G401.6 (cell line): ENCODE measurements around the gene AP1S2.

Experiments
- FAIRE-seq: peaks from 2 replicates; lab custom pipeline; 2012; peaks lifted over from hg19 to GRCh38; lab: Jason Lieb, UNC

AP1S2 gene

GRCh38 chrX:15854080-15854655 is 445 bp downstream of the AP1S2 start:
- no peak for FAIRE-seq

GRCh38 chrX:15853586-15854079 is 980 bp downstream of the AP1S2 start:
- no peak for FAIRE-seq

GRCh38 chrX:15849555-15849954 is 5.1 kb downstream of the AP1S2 start:
- FAIRE-seq = no peak

GRCh38 chrX:15848576-15848975 is 6.0 kb downstream of the AP1S2 start:
- FAIRE-seq = no peak

GRCh38 chrX:15843960-15844359 is 10.7 kb downstream of the AP1S2 start:
- no peak for FAIRE-seq

GRCh38 chrX:15841853-15842516 is 12.6 kb downstream of the AP1S2 start:
- no peak for FAIRE-seq

- FAIRE-seq = no peak
Observed at GRCh38 chrX:15838017-15838416, 16.6 kb downstream of the AP1S2 start.

GRCh38 chrX:15834827-15835595 is 19.6 kb downstream of the AP1S2 start:
- no peak for FAIRE-seq

GRCh38 chrX:15834053-15834452 is 20.6 kb downstream of the AP1S2 start:
- FAIRE-seq = no peak

GRCh38 chrX:15831347-15831746 is 23.3 kb downstream of the AP1S2 start:
- FAIRE-seq = peak; percentile 36

- FAIRE-seq = no peak
Observed at GRCh38 chrX:15829217-15829616, 25.4 kb downstream of the AP1S2 start.

- no peak for FAIRE-seq
Observed at GRCh38 chrX:15825936-15826335, 28.7 kb downstream of the AP1S2 start.

GRCh38 chrX:15822922-15823321 is 31.7 kb downstream of the AP1S2 start:
- no peak for FAIRE-seq

GRCh38 chrX:15820106-15821073 is 34.2 kb downstream of the AP1S2 start:
- no peak for FAIRE-seq

- no peak for FAIRE-seq
Observed at GRCh38 chrX:15816886-15817285, 37.7 kb downstream of the AP1S2 start.

GRCh38 chrX:15816438-15816809 is 38.2 kb downstream of the AP1S2 start:
- no peak for FAIRE-seq

- FAIRE-seq = no peak
Observed at GRCh38 chrX:15815779-15816437, 38.7 kb downstream of the AP1S2 start.

GRCh38 chrX:15814771-15815365 is 39.7 kb downstream of the AP1S2 start:
- FAIRE-seq = no peak

GRCh38 chrX:15813416-15813815 is 41.2 kb downstream of the AP1S2 start:
- no peak for FAIRE-seq

- no peak for FAIRE-seq
Observed at GRCh38 chrX:15812192-15812938, 42.2 kb downstream of the AP1S2 start.

GRCh38 chrX:15808254-15808653 is 46.4 kb downstream of the AP1S2 start:
- no peak for FAIRE-seq
